HepG2 (cell line): ENCODE results near the gene INHBE. TPM values are rescaled to one million over a fixed set of nuclear protein-coding genes. Genes with fewer than 3 reads are reported as not detected.

Experiments
- ATAC-seq: fragments of 200-7000 bp; cut with Tn5 transposase; 3 replicates; pipeline ENCODE4 v1.9.1; 2020; ENCODE audit warnings: mild to moderate bottlenecking, moderate library complexity
- BruUV-seq: library from RNA; stranded (reverse); fragments of 400-500 nt; replicated peaks from 2 replicates; lab custom pipeline; 2021; lab: Mats Ljungman, UMichigan
- CTCF ChIA-PET: fragments of 300-600 bp; formaldehyde crosslinking; extraction: SDS; loops from one replicate; lab custom pipeline; 2021; ENCODE audit warnings: low total read pairs, inconsistent platforms, low intra/inter-chr PET ratio; lab: Yijun Ruan, JAX
- POLR2A ChIA-PET: fragments of 350-600 bp; sonication (Branson Sonifier 250); formaldehyde crosslinking; loops from one replicate; lab custom pipeline; 2020; ENCODE audit warnings: antibody characterized with exemption, inconsistent platforms; lab: Yijun Ruan, JAX
- DNase-seq: peaks from one replicate; pipeline ENCODE4 v3.0.0-alpha.2; 2015; ENCODE audit warnings: low spot score
- FAIRE-seq: peaks from 3 replicates; lab custom pipeline; 2011; peaks lifted over from hg19 to GRCh38; lab: Jason Lieb, UNC
- H2AFZ ChIP-seq: one replicate; pipeline ENCODE4 v1.6.1; 2011; ENCODE audit warnings: low read length, inconsistent platforms
- H3K27ac ChIP-seq: fragments of 300-600 bp; 3 replicates; pipeline ENCODE4 v1.8.0; 2011; ENCODE audit warnings: mixed run types, mild to moderate bottlenecking, mixed read lengths, low read length, inconsistent platforms; ENCODE audit not compliant: insufficient read depth; ENCODE audit errors: extremely low read length
- H3K27me3 ChIP-seq, 2 experiments: fragments of 200-600 bp in 1 of 2; 2 replicates in 1 of 2; 3 replicates in 1 of 2; pipeline versions ENCODE4 v1.6.0 to v1.8.0; 2011; ENCODE audit warnings: low read length in 2 of 2, mild to moderate bottlenecking in 2 of 2, moderate library complexity in 2 of 2, inconsistent platforms in 1 of 2; ENCODE audit not compliant: insufficient read depth in 2 of 2, control insufficient read depth in 1 of 2
- H3K36me3 ChIP-seq, 2 experiments: fragments of 200-600 bp in 1 of 2; replicated peaks in 1 of 2; 2 replicates in 1 of 2; 3 replicates in 1 of 2; pipeline versions ENCODE4 v1.5.1 to v1.8.0; 2011; ENCODE audit warnings: low read length in 2 of 2, inconsistent platforms in 1 of 2; ENCODE audit not compliant: insufficient read depth in 2 of 2, control insufficient read depth in 1 of 2
- H3K4me1 ChIP-seq: 2 replicates; pipeline ENCODE4 v1.5.1; 2012; ENCODE audit warnings: low read length, inconsistent platforms; ENCODE audit not compliant: insufficient read depth
- H3K4me2 ChIP-seq: 2 replicates; pipeline ENCODE4 v1.6.0; 2011; ENCODE audit warnings: low read depth, low read length, inconsistent platforms
- H3K4me3 ChIP-seq, 3 experiments: fragments of 200-600 bp in 1 of 3; sonication (generic), shearing (Covaris generic) in 1 of 3; replicated peaks in 1 of 3; 2 replicates each; pipeline ENCODE4 v1.5.1; 2011 to 2016; ENCODE audit warnings: low read length in 3 of 3, inconsistent platforms in 2 of 3, low read depth in 2 of 3, mild to moderate bottlenecking in 2 of 3, control low read depth in 1 of 3, mixed read lengths in 1 of 3; ENCODE audit not compliant: insufficient read depth in 1 of 3
- H3K79me2 ChIP-seq: one replicate; pipeline ENCODE4 v1.6.1; 2011; ENCODE audit warnings: low read length, inconsistent platforms; ENCODE audit not compliant: insufficient read depth
- H3K9ac ChIP-seq: 2 replicates; pipeline ENCODE4 v1.6.0; 2011; ENCODE audit warnings: mild to moderate bottlenecking, low read depth, low read length, inconsistent platforms; ENCODE audit not compliant: insufficient read depth
- H3K9me3 ChIP-seq: 2 replicates; pipeline ENCODE4 v1.5.1; 2012; ENCODE audit warnings: mild to moderate bottlenecking, low read length
- H4K20me1 ChIP-seq: 2 replicates; pipeline ENCODE4 v1.6.0; 2011; ENCODE audit warnings: inconsistent platforms, mild to moderate bottlenecking, low read length, moderate library complexity; ENCODE audit not compliant: insufficient read depth
- CEBPG ChIP-seq: IDR thresholded peaks from 2 replicates; pipeline ENCODE4 v1.6.1; 2016
- CREM ChIP-seq, 2 experiments: sonication (generic) in 1 of 2; formaldehyde crosslinking in 1 of 2; IDR thresholded peaks; 2 replicates each; pipeline versions ENCODE4 v1.4.0 to v1.6.1; 2016 to 2020; ENCODE audit warnings: antibody characterized with exemption in 1 of 2, mild to moderate bottlenecking in 1 of 2, missing genetic modification reagents in 1 of 2
- CTCF ChIP-seq: sonication (generic); formaldehyde crosslinking; IDR thresholded peaks from 2 replicates; pipeline ENCODE4 v1.5.0; 2020; ENCODE audit warnings: mild to moderate bottlenecking, missing genetic modification reagents, moderate library complexity
- MAFK ChIP-seq, 2 experiments: IDR thresholded peaks in 1 of 2; conservative IDR thresholded peaks in 1 of 2; 2 replicates each; pipeline ENCODE4 v1.6.1; 2011; ENCODE audit warnings: improper control_type of control experiment in 2 of 2, low read length in 2 of 2
- MTA1 ChIP-seq: sonication (generic); formaldehyde crosslinking; IDR thresholded peaks from 2 replicates; pipeline ENCODE4 v1.4.0; 2020; ENCODE audit warnings: missing genetic modification reagents, mild to moderate bottlenecking, borderline replicate concordance
- NFKB2 ChIP-seq: sonication (generic); formaldehyde crosslinking; IDR thresholded peaks from 2 replicates; pipeline ENCODE4 v1.4.0; 2020; ENCODE audit warnings: missing genetic modification reagents, borderline replicate concordance
- PCBP1 ChIP-seq: fragments of 200-400 bp; formaldehyde crosslinking; IDR thresholded peaks from 2 replicates; pipeline ENCODE4 v1.6.1; 2017; ENCODE audit warnings: mild to moderate bottlenecking, low read depth, low read length, borderline replicate concordance
- PHF21A ChIP-seq: sonication (generic); formaldehyde crosslinking; IDR thresholded peaks from 2 replicates; pipeline ENCODE4 v1.5.0; 2020; ENCODE audit warnings: mild to moderate bottlenecking, missing genetic modification reagents
- PLRG1 ChIP-seq: fragments of 450-650 bp; conservative IDR thresholded peaks from 2 replicates; pipeline ENCODE4 v1.6.1; 2016
- REL ChIP-seq: sonication (generic); formaldehyde crosslinking; conservative IDR thresholded peaks from 2 replicates; pipeline ENCODE4 v1.8.0; 2022; ENCODE audit warnings: mild to moderate bottlenecking, missing genetic modification reagents, moderate library complexity
- SAP130 ChIP-seq: IDR thresholded peaks from 2 replicates; pipeline ENCODE4 v1.6.1; 2016; ENCODE audit warnings: low read depth
- STAG1 ChIP-seq: sonication (generic); formaldehyde crosslinking; IDR thresholded peaks from 2 replicates; pipeline ENCODE4 v1.4.0; 2020; ENCODE audit warnings: missing genetic modification reagents
- ZNF224 ChIP-seq: sonication (generic); formaldehyde crosslinking; IDR thresholded peaks from 2 replicates; pipeline ENCODE4 v1.5.0; 2020; ENCODE audit warnings: mild to moderate bottlenecking, missing genetic modification reagents
- ZNF350 ChIP-seq: sonication (generic); formaldehyde crosslinking; IDR thresholded peaks from 2 replicates; pipeline ENCODE4 v1.4.0; 2020; ENCODE audit warnings: mild to moderate bottlenecking, low read depth, missing genetic modification reagents, borderline replicate concordance
- ZNF460 ChIP-seq: sonication (generic); formaldehyde crosslinking; IDR thresholded peaks from 2 replicates; pipeline ENCODE4 v1.5.1; 2020; ENCODE audit warnings: missing genetic modification reagents, mild to moderate bottlenecking, borderline replicate concordance
- ZNF543 ChIP-seq: sonication (generic); formaldehyde crosslinking; IDR thresholded peaks from 2 replicates; pipeline ENCODE4 v1.4.0; 2020; ENCODE audit warnings: mild to moderate bottlenecking, missing genetic modification reagents
- ZNF619 ChIP-seq: sonication (generic); formaldehyde crosslinking; IDR thresholded peaks from 2 replicates; pipeline ENCODE4 v1.4.0; 2020; ENCODE audit warnings: mild to moderate bottlenecking, missing genetic modification reagents
- WGBS: methylation state at CpG from one replicate; pipeline ENCODE4 v1.1.6; 2017; ENCODE audit warnings: low lambda C conversion rate; 5-methylcytosine and 5-hydroxymethylcytosine counted together
- in situ Hi-C: cut with HindIII; loops from 2 replicates; pipeline ENCODE4 v1.10.0; 2017; ENCODE audit warnings: low pct_unique_long_range_greater_than_20kb; ENCODE audit not compliant: extremely low pct_ligation_motif_present
- intact Hi-C: fragments of 100-400 bp; cut with micrococcal nuclease; formaldehyde crosslinking; loops from one replicate; pipeline ENCODE4 v1.10.0; 2022; ENCODE audit not compliant: unreplicated experiment
- polyA plus RNA-seq, 8 experiments: library from polyadenylated mRNA; depleted of rRNA in 3 of 8; stranded (reverse) in 7 of 8; unstranded in 1 of 8; fragments of >200 nt; fragmentation: Illumina TruSeq in 4 of 8; extraction: Trizol in 4 of 8; gene quantifications; 2 replicates each; pipeline versions ENCODE4 v1.2.1 to v1.2.3, GENCODE V29; 2011 to 2016; ENCODE audit warnings: low read depth in 4 of 8, missing spikeins in 1 of 8, mixed read lengths in 1 of 8; ENCODE audit not compliant: insufficient read depth in 1 of 8
- total RNA-seq, 5 experiments: library from RNA; depleted of rRNA; stranded (reverse); fragments of >200 nt; fragmentation: Illumina TruSeq; extraction: Trizol; gene quantifications; 2 replicates each; pipeline ENCODE4 v1.2.3, GENCODE V29; 2016; ENCODE audit warnings: low read depth in 1 of 5

Gene INHBE
- total and polyA plus RNA-seq, 2 of the 13 experiments (the other 11 are each of a cell fraction or from before 2014, with no cell fraction given) = 17.0 to 32.0 TPM

GRCh38 chr12:57461917-57462250, 6.8 kb downstream of the INHBE start:
- DNase-seq (no peak), ATAC-seq (no peak), FAIRE-seq (no peak)
- BruUV-seq = no TSS peak
- Histone ChIP-seq H3K4me1 (peaks cover 55% of the 10 kb centered on the region), H2AFZ (no peak overlapping the region), H3K4me2 (peak overlapping the region; percentile 99), H3K79me2 (no peaks in the 10 kb centered on the region), H3K36me3 (no peaks in the 10 kb centered on the region), H3K27ac (no peak overlapping the region), H3K9me3 (no peaks in the 10 kb centered on the region), H3K4me3 (peak overlapping the region; percentile 53 to 94 (median 68)), H3K9ac (peak overlapping the region; percentile 39; the same call in 1 of the 2 replicates), H4K20me1 (no peaks in the 10 kb centered on the region), H3K27me3 (peaks cover 0 to 30% of the 10 kb centered on the region in 2 experiments; a peak in 3 of 5 replicates)
- WGBS = 0% methylated on average over 7 of the region's 9 CpGs
- intact Hi-C loops = loop anchor here (2.0 kb wide), 1 partner anchor 25 kb away; no protein-coding TSS in a partner anchor
- in situ Hi-C loops = no loop called here
- CTCF ChIA-PET = interaction anchor here (1.2 kb wide), 1 partner anchor 198 kb away, joined by 4 read pairs; no protein-coding TSS in a partner anchor
- POLR2A ChIA-PET = interaction anchor here (1.0 to 1.3 kb wide), 2 partner anchors 55 to 58 kb away, joined by 3 to 4 read pairs; no protein-coding TSS in a partner anchor
- TF ChIP-seq NFKB2 (CRISPR knock-in tag) = peak; percentile 31; the same call in 1 of the 2 replicates
- TF ChIP-seq SAP130 (CRISPR knock-in tag) = 0 out of 2 replicates have a peak, but pooled peaks have one; percentile 1
- no peak for TF ChIP-seq PLRG1
- TF ChIP-seq ZNF460 (CRISPR knock-in tag) = no peak
- no peak for TF ChIP-seq CREM (IDR thresholded peaks at IDR 0.05)
- TF ChIP-seq CREM (CRISPR knock-in tag; IDR thresholded peaks at IDR 0.05) = no peak
- TF ChIP-seq ZNF350 (CRISPR knock-in tag) = no peak

GRCh38 chr12:57462251-57462911, 7.3 kb downstream of the INHBE start:
- POLR2A ChIA-PET = interaction anchor here (1.0 to 1.3 kb wide), 2 partner anchors 55 to 57 kb away, joined by 3 to 4 read pairs; no protein-coding TSS in a partner anchor
- TF ChIP-seq CTCF (CRISPR knock-in tag) (peak; percentile 96), ZNF619 (no peak), PCBP1 (0 out of 2 replicates have a peak, but pooled peaks have one; percentile 51), MTA1 (CRISPR knock-in tag) (no peak), MAFK (conservative IDR thresholded peaks at IDR 0.05 in 1 of 2, IDR thresholded peaks at IDR 0.05 in 1 of 2; ENCODE audit: low read length in 2 of 2) (no peak), STAG1 (CRISPR knock-in tag) (peak; percentile 80), PHF21A (CRISPR knock-in tag) (0 out of 2 replicates have a peak, but pooled peaks have one; percentile 21), REL (CRISPR knock-in tag) (no peak), ZNF224 (CRISPR knock-in tag) (no peak), ZNF543 (CRISPR knock-in tag) (no peak), CEBPG (CRISPR knock-in tag) (0 out of 2 replicates have a peak, but pooled peaks have one; percentile 7)

More at GRCh38 chr12:57462251-57462911, 7.3 kb downstream of the INHBE start:
- no peaks in the 10 kb centered on the region for H3K79me2 ChIP-seq
- ATAC-seq (peak; percentile 86), FAIRE-seq (peak; percentile 93), DNase-seq (peak; percentile 80)
- H3K36me3 ChIP-seq = no peaks in the 10 kb centered on the region
- in situ Hi-C loops = no loop called here
- intact Hi-C loops = loop anchor here (2.0 kb wide), 1 partner anchor 24 kb away; no protein-coding TSS in a partner anchor
- CTCF ChIA-PET = interaction anchor here (0.6 to 1.2 kb wide), 4 partner anchors 26 to 199 kb away, joined by 3 to 4 read pairs (median 4); no protein-coding TSS in a partner anchor
- no peak overlapping the region for H3K27ac ChIP-seq
- BruUV-seq = no TSS peak
- H3K9ac ChIP-seq = peak overlapping the region; percentile 39; the same call in 1 of the 2 replicates
- under 1% methylated on average over 11 of the region's 28 CpGs for WGBS
- H3K4me1 ChIP-seq = peaks cover 50% of the 10 kb centered on the region
- peak overlapping the region; percentile 53 to 94 (median 68) for H3K4me3 ChIP-seq
- peak overlapping the region; percentile 88 for H2AFZ ChIP-seq
- H3K4me2 ChIP-seq = peak overlapping the region; percentile 99
- no peaks in the 10 kb centered on the region for H3K9me3 ChIP-seq
- peaks cover 0 to 35% of the 10 kb centered on the region in 2 experiments; a peak in 3 of 5 replicates for H3K27me3 ChIP-seq
- no peaks in the 10 kb centered on the region for H4K20me1 ChIP-seq
